ENCODE data around the gene CD5L.

The CD5L gene

GRCh38 chr1:157842939-157843338, 1.3 kb upstream of the CD5L start:
- Mint-ChIP-seq H3K9me3 (no peaks in the 10 kb centered on the region), H3K27me3 (ENCODE audit: low read depth, poor library complexity) (peaks cover 9% of the 10 kb centered on the region), H3K27ac (no peak overlapping the region), H3K36me3 (ENCODE audit: low read depth) (no peaks in the 10 kb centered on the region), H3K4me3 (no peak overlapping the region), H3K4me1 (no peaks in the 10 kb centered on the region)
- TF ChIP-seq, protein P1, sequence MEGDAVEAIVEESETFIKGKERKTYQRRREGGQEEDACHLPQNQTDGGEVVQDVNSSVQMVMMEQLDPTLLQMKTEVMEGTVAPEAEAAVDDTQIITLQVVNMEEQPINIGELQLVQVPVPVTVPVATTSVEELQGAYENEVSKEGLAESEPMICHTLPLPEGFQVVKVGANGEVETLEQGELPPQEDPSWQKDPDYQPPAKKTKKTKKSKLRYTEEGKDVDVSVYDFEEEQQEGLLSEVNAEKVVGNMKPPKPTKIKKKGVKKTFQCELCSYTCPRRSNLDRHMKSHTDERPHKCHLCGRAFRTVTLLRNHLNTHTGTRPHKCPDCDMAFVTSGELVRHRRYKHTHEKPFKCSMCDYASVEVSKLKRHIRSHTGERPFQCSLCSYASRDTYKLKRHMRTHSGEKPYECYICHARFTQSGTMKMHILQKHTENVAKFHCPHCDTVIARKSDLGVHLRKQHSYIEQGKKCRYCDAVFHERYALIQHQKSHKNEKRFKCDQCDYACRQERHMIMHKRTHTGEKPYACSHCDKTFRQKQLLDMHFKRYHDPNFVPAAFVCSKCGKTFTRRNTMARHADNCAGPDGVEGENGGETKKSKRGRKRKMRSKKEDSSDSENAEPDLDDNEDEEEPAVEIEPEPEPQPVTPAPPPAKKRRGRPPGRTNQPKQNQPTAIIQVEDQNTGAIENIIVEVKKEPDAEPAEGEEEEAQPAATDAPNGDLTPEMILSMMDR (IDR thresholded peaks at IDR 0.05), result no peak
- no peak for DNase-seq

- H3K4me3 Mint-ChIP-seq, result no peak overlapping the region
- H3K9me3 Mint-ChIP-seq, result no peaks in the 10 kb centered on the region
- no peaks in the 10 kb centered on the region for H3K4me1 Mint-ChIP-seq
- TF ChIP-seq, protein P1 (IDR thresholded peaks at IDR 0.05), result no peak
- DNase-seq, result no peak
- H3K27me3 Mint-ChIP-seq (ENCODE audit: low read depth, poor library complexity), result peaks cover 8% of the 10 kb centered on the region
- H3K36me3 Mint-ChIP-seq (ENCODE audit: low read depth), result no peaks in the 10 kb centered on the region
- H3K27ac Mint-ChIP-seq, result no peak overlapping the region
Observed at GRCh38 chr1:157838966-157839365, 2.6 kb downstream of the CD5L start.

DNA sequence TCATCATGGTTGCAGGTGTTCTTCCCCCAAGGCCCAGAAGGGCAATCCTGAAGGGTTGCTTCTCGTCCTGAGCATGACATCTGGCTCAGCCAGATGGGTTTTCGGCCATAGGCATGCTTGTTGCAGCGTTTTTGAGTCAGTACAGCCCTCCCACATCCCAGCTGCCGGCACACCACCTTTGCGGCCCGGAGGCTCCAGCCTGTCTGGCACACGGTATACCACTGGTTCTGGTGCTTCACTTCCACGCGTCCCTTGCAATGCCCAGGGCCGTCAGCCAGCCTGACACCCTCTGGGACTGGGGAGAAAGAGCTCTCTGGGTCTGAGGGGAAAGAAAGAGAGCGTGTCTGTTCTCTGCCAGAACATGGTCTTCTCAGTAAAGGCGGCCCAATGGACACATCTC, 7.2 kb downstream of the CD5L start:
- H3K27ac Mint-ChIP-seq, result no peak overlapping the region
- no peaks in the 10 kb centered on the region for H3K9me3 Mint-ChIP-seq
- DNase-seq, result no peak
- TF ChIP-seq, protein P1 (IDR thresholded peaks at IDR 0.05), result no peak
- H3K4me1 Mint-ChIP-seq, result no peaks in the 10 kb centered on the region
- no peak overlapping the region for H3K4me3 Mint-ChIP-seq
- peaks cover 12% of the 10 kb centered on the region for H3K27me3 Mint-ChIP-seq (ENCODE audit: low read depth, poor library complexity)
- H3K36me3 Mint-ChIP-seq (ENCODE audit: low read depth), result no peaks in the 10 kb centered on the region

GRCh38 chr1:157833145-157833544, 8.5 kb downstream of the CD5L start:
- Mint-ChIP-seq H3K4me1 (no peaks in the 10 kb centered on the region), H3K9me3 (no peaks in the 10 kb centered on the region), H3K36me3 (ENCODE audit: low read depth) (no peaks in the 10 kb centered on the region), H3K4me3 (no peak overlapping the region), H3K27ac (no peak overlapping the region), H3K27me3 (ENCODE audit: low read depth, poor library complexity) (peaks cover 9% of the 10 kb centered on the region)
- TF ChIP-seq, protein P1 (IDR thresholded peaks at IDR 0.05), result no peak
- DNase-seq, result no peak

DNA sequence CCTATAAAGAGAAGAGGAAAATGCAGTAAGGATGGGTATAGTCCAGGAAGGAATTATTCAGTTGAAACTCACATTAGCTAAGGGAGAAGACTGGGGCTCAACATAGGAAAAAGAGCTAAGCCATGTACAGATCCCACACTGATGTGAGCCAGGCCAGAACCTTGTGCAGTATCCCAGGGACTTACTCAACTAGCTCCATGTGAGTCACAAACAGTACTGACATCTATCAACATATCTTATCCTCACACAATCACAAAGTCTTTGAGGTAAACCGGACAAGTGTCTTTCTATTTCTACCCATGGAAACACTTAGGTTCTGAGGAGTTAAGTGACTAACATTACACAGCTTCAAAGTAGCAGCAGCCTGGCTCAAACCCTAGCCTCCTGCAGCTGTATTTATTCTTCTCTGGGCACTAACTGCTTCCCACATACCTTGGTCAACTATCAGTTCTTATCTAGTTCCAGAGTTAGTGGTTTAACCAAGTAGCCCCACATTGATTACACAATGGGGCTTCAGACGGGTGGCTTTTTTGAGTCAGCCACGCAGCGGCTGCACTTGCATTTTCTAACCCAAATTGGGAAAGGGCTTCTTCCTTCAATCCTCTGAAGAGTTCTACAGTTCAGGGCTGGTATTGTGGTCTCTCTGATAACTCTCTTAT, 9.5 kb downstream of the CD5L start:
- TF ChIP-seq, protein P1 (IDR thresholded peaks at IDR 0.05), result no peak
- no peak for DNase-seq
- Mint-ChIP-seq H3K27me3 (ENCODE audit: low read depth, poor library complexity) (peaks cover 6% of the 10 kb centered on the region), H3K9me3 (no peaks in the 10 kb centered on the region), H3K4me3 (no peak overlapping the region), H3K36me3 (ENCODE audit: low read depth) (no peaks in the 10 kb centered on the region), H3K27ac (no peak overlapping the region), H3K4me1 (no peaks in the 10 kb centered on the region)

- H3K27ac Mint-ChIP-seq, result no peak overlapping the region
- no peaks in the 10 kb centered on the region for H3K36me3 Mint-ChIP-seq (ENCODE audit: low read depth)
- TF ChIP-seq, protein P1 (IDR thresholded peaks at IDR 0.05), result no peak
- H3K4me3 Mint-ChIP-seq, result no peak overlapping the region
- H3K27me3 Mint-ChIP-seq (ENCODE audit: low read depth, poor library complexity), result peaks cover 13% of the 10 kb centered on the region
- H3K9me3 Mint-ChIP-seq, result no peaks in the 10 kb centered on the region
- no peak for DNase-seq
- no peaks in the 10 kb centered on the region for H3K4me1 Mint-ChIP-seq
Observed at GRCh38 chr1:157830887-157831286, 10.7 kb downstream of the CD5L start.

Measured in nephron progenitor cell (in vitro differentiated cells).